ENCODE data around the gene DUSP9.
A peak's percentile ranks its signal among the peaks of the same experiment; 100 is the strongest.

DUSP9 gene

DNA sequence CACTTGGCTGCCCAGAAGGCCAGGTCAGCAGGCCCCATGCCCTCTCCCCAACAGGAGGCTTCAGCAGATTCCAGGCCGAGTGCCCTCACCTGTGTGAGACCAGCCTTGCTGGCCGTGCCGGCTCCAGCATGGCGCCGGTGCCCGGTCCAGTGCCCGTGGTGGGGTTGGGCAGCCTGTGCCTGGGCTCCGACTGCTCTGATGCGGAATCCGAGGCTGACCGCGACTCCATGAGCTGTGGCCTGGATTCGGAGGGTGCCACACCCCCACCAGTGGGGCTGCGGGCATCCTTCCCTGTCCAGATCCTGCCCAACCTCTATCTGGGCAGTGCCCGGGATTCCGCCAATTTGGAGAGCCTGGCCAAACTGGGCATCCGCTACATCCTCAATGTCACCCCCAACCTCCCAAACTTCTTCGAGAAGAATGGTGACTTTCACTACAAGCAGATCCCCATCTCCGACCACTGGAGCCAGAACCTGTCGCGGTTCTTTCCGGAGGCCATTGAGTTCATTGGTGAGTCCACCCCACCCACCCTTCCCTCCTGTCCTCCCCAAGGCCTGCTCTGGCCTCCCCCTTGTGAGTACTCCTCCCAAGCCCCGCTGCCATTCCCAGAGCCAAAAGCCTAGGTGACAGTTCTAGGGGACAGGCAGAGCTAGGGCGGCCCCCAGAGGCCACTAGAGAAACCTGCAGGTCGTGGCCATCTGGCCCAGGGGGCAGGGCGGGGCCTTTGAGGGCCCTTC, 2.3 kb downstream of the DUSP9 start:
- DNase-seq (ENCODE audit: low spot score): peak; percentile 78

DNA sequence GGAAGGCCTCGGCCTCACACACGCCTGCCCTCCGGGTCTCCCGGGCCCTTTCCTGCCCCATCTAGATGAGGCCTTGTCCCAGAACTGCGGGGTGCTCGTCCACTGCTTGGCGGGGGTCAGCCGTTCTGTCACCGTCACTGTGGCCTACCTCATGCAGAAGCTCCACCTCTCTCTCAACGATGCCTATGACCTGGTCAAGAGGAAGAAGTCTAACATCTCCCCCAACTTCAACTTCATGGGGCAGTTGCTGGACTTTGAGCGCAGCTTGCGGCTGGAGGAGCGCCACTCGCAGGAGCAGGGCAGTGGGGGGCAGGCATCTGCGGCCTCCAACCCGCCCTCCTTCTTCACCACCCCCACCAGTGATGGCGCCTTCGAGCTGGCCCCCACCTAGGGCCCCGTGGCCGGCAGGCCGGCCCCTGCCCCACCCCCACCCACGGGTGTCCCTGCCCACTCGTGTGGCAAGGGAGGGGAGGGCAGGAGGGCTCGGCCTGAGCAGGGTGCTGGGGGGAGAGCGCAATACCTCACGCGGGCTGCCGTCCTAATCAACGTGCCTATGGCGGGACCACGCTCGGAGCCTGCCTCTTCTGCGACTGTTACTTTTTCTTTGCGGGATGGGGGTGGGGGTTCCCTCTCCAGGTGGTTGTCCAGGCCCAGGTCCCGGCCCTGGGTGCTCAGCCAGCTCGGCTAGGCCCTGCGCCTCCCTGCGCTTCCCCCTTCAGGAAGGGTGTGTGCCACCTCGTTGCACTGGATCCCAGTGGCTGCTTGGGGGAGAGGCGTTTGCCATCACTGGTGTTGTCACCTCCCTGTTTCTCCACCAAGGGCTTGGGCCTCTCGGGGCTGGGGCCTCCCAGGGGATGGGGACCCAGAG, 3.1 kb downstream of the DUSP9 start:
- no peak for DNase-seq (ENCODE audit: low spot score)

DNA sequence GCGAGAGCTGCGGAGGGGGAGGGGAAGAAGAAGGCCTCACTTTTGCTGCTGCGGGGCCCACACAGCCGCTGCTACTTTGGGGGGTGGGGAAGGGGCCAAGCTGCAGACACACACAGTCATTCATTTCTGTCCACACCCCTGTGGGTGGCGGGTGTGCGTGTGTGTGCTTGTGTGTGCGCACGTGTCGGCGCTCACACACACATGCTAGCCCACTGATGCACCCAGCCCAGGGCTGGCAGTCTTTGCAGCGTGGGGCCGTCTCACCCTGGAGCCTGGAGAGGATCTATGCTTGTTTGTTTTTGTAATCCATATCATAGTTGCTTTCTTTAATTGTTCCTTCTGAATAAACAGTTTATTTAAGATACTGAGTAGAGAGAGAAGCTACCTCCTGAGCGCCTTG, 4.0 kb downstream of the DUSP9 start:
- DNase-seq (ENCODE audit: low spot score): no peak

DNA sequence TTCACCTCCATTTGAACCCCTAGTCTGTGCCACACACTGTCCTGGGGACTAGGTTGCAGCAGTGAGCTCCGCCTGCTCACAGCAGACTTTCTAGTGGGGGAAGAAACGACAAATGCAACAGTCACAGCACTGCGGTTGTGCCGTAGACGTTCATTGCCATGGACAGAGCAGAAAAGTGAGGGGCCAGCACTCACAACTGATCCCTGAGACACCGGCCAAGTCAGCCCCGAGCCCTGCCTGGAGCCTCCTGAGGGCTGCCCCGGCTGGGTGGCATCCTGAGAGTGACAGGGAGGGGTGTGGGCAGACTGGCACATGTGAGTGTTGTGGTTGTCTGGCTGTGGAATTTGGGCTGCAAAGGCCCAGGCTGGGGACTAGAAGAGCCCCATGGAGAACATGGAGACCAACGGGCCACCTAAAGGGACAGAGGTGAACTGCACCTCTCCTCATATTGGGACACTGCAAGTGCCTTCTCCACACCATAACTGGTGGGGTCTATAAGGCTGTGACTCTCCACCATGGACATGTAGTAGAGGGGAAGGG, 4.6 kb downstream of the DUSP9 start:
- DNase-seq (ENCODE audit: low spot score): no peak

DNA sequence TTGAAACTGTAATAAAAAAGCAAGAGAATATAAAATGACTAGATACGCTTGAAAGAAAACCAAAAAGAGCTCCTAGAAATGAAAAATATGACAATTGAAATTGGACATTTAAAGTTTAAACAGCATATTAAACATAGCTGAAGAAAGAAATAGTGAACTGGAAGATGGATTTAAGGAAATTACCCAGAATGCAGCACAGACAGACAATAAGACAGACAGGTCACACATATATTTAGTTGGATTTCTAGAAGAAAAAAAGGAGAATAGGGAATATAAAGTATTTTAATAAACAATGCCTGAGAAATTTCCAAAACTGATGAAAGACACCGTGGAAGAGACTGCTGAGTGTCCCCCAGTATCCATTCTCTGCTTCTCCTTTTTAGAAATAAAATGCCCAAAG, 6.6 kb downstream of the DUSP9 start:
- DNase-seq (ENCODE audit: low spot score): no peak

DNA sequence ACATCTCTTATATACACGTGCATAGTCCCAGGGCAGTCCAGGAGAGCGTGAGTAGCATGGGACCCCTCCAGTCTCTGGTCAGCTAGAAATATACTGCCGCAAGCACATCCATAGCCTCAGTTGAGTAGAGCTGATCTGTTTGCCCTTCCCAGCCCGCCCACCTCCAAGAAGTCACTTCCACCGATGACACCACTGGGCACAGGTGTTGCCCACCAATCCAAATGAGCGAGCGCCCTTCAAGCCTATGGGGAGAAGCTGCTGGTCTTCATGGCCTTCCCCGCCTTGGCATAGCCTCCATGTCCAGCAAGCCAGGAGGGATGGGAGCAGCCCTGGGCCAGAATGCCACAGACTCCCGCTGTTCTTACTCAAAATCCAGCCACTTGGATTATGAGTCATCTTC, 10.2 kb downstream of the DUSP9 start:
- no peak for DNase-seq (ENCODE audit: low spot score)

DNA sequence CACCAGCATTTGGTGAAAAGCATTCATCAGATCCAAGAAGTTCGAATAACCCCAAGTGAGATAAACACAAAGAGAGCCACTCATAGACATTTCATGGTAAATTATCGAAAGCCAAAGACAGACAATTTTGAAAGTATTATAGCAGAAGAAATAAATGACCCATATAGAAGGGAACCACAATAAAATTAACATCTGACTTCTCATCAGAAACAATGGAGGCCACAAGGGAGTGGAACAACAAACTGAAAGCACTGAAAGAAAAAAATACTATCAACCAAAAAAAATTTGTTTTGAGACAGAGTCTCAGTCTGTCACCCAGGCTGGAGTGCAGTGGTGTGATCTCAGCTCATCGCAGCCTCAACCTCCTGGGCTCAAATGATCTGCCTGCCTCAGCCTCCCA, 12.3 kb downstream of the DUSP9 start:
- no peak for DNase-seq (ENCODE audit: low spot score)

DNA sequence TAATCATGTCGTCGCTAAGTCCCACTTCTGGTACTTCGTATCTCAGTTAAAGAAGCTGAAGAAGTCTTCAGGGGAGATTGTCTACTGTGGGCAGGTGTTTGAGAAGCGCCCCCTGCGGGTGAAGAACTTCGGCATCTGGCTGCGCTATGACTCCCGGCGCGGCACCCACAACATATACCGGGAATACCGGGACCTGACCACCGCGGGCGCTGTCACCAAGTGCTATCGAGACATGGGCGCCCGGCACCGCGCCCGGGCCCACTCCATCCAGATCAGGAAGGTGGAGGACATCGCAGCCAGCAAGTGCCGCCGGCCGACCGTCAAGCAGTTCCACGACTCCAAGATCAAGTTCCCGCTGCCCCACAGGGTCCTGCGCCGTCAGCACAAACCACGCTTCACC, 15.3 kb downstream of the DUSP9 start:
- no peak for DNase-seq (ENCODE audit: low spot score)

DNA sequence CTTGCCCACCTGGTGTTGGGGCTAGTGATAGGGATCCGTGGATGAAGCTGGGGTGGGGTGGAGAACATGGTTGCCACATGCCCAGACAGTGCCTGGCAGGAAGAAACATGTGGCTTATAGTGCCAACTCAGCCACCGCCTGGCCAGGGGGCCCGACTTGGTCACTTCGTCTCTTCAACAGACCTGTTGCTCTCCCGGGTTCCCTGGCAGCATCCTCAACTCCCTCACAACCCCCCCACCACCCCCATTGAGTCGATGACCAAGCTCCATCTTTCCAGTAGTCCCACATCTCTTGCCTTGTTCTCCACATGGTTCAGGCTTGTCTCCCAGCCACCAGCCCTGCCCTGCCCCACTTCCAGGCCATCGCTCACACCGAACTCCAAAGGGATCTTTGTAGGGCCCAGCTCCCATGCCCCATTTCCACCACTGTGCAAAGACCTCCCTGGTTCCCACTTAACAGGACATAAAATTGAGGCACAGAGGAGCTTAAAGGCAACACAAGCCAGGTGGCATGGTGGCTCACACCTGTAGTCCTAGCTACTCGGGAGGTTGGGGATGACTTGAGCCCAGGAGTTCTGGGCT, 18.8 kb downstream of the DUSP9 start:
- no peak for DNase-seq (ENCODE audit: low spot score)

DNA sequence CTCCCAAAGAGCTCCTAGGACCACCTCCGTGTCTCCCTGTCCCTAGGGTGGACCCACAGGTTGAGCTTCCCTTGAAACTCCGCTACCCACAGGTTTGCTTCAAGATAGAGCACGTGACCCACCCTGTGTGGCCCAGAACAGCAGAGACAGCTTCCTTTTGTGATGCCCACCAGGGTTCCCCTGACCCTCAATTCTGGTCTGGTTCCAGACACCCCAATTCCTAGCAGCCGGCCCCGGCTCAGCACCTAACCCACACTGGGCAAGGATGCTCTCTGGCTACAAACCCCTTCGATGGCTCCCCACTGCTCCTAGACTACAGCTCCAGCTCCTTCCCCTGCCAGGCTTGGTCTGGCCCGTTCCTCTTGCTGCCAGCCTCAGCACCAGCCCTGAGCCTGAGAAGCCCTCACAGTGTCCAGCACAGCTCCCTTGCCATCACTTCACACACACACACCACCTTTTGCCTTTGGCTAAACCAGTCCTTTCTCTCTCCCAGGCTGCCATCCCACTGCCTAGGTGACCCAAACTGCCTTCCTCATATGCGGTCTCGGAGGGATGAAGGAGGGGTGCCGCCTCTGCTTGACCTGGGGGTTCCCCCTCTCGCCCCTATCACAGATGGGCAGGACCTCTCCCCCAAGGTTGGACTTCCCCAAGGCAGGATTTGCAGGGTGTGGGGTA, 20.4 kb downstream of the DUSP9 start:
- peak; percentile 11 for DNase-seq (ENCODE audit: low spot score)

DNA sequence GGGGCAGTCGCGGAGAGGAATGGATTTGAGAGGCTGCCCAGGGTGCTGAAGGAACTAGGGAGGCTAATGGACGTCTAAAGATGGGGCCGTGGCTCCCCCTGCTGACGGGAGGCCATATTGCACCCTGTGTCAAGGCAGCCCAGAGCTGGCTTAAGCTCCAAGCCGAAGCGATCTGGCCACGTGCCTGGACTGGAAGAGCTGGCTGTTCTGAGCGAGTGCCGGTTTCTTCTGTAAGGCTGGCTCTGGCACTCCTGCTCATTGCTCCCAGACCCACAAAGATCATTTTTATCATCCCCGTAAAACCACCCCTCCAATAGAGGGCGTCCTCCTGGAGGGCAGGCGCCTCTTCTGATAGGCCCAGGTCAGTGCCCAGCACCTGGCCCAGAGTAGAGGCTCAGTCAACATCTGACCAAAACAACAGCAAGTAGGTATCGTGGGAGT, 21.0 kb downstream of the DUSP9 start:
- peak; percentile 88 for DNase-seq (ENCODE audit: low spot score)

DNA sequence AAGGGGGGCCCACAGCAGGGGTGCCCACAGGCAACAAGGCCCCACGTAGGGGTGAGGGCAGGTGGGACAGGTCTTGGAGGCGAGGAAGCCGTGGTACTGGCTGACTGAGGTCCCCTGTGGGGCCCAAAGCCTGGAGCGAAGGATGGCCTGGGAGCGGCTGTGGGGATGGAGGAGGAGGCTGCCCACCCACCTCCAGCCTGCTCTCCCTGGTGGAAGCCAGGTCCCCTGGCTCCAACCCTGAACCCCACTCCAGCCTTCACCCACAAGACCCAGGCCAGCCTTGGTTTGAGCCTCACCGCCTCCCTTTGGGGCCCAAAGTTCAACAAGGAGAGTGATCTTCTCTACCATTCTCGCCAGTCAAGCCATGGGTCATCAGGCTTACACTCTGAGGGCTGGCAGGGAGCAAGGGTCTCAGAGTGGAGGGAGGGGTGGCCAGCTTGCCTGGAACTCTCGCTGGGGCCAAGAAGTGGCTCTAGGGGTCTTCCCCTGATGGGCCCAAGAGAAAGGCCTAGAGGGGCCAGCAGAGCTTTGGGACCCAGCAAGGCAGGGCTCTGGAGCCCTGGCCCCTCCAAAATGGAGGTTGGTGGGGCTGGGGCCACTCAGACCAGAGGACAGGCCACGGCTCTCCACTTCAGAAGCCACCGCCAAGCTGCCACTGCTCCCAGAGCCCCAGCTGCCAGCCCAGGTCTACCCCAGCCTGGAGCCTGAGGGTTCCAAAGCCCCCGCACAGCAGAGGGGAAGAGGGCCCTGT, 21.6 kb downstream of the DUSP9 start:
- DNase-seq (ENCODE audit: low spot score): no peak

DNA sequence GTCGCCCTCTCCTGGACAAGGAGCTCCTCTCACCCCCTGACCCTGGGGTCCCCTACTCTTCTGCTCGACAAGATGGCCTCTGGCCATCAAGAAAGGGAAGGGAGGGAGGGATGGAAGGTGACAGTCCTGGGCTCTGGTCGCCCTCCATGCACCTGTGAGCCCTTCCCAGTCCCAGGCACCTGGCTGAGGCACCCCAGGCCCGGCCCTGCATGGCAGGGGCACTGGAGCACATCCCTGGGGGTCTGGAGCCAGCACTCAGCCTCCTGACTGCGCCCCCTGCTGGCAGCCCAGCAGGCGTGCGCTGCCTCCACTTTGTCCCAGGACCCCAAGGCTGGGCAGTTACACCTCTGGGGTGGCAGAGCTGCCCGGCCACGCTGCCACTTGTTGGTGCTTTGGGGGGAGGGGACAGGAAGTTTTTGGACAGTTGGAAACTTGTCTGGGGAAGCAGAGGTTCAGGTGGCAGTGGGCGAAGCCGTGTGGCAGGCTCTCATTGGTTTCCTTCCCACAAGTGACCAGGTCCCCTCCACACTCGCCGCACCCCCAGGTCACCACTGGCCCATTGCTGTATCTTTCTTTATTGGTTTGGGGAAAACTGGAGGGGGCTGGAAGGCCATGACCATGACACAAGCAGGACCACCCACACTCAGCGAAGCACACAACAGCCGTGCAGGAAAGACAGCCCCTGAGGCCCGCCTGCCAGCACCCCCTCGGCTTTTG, 22.3 kb downstream of the DUSP9 start:
- DNase-seq (ENCODE audit: low spot score): peak; percentile 64

DNA sequence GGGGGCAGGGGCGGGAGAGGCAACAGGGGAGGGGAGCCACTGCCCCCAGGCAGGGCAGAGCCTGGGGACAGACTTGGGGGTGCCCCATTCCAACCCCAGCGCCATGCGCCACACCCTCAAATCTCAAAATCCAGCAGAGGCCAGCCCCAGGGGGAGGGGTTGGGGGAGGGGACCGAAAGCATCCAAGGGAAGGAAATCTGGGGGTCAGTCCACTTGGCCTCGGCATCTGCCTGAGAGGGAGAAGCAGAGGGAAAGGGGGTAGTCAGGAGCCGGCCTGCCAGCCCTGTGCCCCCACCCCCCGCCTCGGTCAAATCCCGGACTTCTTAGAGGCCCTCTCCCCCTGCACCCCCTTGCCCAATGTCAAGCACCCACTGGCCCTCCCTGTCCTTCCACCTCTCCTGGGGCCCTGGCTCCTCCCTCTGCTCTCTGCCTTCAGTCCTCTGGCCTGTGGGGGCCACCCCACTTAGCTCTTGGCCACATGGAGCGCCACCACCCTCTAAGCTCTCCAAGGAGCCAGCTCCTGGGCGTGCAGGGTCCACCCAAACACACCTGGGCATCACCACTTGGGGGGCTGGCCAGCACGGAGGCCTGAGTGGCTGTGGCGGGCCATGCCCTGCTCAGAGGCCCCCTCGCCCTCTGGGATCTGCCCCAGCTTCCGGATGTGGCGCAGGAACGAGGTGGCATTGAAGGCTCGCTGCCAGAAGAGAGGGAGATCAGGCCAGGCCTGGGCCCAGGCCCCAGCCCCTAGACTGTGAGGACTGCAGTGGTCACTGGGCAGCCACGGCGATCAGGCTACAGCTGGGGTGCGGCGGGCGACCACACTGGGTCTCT, 23.1 kb downstream of the DUSP9 start:
- DNase-seq (ENCODE audit: low spot score): no peak

DNA sequence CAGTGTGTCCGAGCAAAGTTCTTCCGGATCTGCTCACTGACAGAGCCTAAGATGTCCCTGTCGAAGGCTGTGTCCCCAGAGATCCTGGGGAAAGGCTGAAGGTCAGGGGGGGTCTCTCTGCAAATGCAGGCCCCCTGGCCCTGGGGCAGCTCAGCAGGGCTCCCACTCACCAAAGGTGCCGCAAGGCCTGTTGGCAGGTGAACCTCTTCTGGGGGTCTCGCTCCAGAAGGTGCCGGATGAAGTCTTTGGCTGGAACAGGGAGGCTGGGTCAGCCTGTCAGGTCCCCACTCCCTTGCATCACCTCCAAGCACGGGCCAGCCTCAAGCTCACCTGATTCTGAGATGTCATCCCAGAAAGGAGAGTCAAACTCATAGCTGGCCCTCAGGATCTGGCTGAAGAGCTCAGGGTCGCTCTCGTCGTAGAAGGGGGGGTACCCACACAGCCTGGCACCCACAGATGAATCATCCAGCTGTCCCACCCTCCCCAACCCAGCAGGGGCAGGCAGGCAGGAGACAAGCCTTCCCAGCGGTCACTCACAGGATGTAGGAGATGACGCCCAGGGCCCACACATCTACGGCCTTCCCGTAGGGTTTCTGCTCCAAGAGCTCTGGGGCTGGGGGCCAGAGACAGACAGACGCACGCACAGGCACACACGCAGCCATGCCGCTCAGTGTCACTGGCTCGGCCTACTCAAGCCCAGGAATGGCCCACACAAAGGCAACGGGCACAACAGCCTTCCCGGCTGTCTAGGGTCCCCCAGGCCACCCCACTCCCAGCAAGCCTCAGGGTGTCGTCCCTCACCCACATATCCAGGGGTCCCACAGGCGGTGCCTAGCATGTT, 24.0 kb downstream of the DUSP9 start:
- DNase-seq (ENCODE audit: low spot score): no peak

DNA sequence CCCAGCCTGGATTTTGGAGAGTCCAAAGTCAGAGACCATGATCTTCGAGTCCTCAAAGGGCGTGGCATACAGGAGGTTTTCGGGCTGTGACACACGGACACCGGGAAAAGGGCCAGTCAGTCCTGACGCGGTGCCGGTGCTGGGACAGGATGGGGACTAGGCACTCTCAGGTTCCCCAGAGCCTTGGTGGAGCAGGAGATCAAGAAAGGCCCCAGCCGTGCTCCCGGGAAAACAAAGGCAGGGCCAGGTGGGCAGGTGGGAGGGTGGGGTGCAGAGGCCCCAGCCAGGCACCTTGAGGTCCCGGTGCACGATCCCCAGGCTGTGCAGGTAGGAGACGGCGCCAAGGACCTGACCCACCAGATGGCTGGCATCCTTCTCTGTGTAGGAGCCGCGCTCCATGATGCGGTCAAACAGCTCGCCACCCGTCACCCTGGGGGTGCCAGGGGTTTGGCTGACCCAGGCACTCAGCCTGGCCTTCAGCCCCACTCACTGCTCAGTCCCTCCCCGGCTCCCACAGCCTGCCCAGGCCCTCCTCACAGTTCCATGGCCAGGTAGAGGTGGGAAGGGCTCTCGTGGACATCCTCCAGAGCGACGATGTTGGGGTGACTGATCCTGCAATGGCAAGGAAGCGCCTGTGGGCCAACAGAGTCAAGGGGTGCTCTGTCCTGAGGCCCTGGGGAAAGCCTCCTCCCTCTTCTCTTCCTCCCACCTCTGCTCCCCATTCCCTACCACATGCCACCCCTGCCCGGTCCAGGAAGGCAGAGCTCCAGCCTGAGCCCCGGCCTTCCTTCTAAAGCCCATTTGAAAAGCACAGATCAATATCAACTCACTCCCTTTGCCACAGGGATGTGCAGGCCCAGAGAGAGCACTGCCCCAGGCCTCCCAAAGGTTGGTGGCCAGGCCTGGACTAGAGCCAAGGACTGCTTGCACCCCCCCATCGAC, 24.9 kb downstream of the DUSP9 start:
- no peak for DNase-seq (ENCODE audit: low spot score)

DNA sequence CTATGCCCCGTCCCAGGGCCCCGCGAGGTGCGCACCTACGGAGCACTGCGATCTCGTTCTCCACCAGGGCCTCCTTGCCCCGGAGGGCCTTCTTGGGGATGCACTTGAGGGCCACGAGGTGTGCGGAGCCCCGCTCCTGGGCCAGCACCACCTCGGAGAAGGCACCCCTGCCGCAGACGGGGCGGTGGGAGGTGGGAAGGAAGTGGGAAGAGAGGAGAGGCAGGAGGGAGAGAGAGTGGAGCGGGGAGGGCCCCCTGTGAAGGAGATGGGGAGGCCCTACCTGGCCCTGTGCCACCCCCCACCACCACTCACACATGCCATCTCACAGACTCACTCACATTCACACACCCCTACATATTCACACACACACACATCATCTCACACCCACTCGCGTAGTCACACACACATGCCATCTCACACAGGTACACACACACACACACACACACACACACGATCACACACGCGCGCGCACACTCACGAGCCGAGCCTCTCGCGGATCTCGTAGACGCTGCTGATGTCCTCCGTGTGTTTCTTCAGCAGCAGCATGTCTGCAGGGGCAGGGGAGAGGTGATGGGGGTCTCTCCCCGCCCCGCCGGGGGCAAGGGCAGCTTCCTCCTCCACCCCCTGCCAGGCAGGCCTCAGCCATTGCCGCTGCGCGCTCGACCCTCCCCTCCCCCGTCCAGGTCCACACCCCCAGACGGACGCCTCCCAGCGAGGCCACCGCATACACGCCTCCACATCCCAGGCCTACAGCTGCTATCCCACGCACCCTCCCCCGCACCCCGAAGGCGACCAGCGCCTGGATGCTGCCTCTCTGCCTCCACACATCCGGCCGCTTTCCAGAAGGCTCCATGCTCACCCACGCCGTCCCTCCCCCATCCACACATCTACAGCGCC, 25.8 kb downstream of the DUSP9 start:
- no peak for DNase-seq (ENCODE audit: low spot score)
